AG20443 (cell line): Measurements from ENCODE around the gene COL6A2.
"Not testable (repeated sequence)": the region's sequence is repeated elsewhere in the genome, so short reads cannot be mapped to it uniquely, and the experiment has no call there.

ENCODE experiments used
- DNase-seq: peaks from one replicate; pipeline ENCODE4 v3.0.0; 2012; ENCODE audit warnings: low spot score, mixed read lengths

The COL6A2 gene

GRCh38 chr21:46126309-46127238 is 28.7 kb downstream of the COL6A2 start:
- no peak for DNase-seq

DNA sequence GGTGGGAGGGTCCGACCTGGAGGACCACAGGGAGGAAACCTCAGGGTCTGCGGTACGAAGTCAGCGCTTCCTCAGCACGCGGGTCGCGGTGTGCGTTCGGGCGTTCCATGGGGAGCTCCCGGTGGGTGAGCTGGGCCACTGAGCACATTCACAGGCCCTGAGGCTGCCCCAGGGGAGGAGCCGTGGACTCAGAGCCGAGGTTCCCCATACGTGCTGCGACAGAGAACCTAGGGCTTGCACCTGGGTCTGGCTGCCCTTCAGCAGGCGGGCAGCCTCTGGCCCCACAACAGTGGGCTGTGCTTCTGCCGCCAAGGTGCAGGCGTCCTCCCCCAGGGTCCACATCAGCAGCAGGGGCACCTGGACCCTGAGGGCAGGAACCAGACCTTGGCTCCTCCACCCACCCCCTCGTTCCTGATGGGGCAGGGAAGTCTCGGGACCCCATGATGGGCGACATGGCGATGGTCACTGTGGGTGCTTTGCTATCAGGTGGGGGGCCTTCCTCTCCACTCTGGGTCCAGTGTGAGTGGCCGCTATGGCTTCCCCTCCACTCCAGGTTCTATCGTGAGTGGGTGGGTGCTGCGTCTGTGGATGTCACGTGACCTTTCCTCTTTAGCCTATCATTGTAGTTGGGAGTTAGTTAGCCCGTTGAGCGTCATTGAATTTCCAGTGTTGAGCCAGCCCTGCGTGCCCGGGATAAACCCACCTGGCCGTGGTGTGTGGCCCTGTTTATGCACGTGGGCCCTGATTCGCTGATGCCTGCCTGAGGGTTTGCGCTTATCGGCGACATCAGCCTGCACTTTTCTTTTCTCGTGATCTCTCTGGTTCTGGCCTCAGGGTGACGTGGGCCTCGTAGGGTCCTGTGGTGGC is 29.6 kb downstream of the COL6A2 start:
- DNase-seq: no peak

GRCh38 chr21:46128106-46128932 is 30.4 kb downstream of the COL6A2 start:
- DNase-seq: no peak

DNA sequence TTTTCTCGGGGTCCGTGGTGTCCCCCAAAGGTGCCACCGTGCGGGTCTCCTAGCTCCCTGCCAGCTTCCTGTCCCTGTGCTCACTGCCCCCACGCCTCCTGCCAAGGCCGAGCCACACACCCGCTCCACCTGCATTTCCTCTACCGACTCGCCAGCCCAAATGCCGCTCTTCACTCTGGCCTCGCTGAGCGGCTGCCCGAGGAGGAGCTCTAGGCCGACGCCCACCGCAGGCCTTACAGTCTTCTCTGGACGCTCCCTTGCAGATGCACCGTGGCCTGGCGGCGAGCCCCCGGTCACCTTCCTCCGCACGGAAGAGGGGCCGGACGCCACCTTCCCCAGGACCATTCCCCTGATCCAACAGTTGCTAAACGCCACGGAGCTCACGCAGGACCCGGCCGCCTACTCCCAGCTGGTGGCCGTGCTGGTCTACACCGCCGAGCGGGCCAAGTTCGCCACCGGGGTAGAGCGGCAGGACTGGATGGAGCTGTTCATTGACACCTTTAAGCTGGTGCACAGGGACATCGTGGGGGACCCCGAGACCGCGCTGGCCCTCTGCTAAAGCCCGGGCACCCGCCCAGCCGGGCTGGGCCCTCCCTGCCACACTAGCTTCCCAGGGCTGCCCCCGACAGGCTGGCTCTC is 31.1 kb downstream of the COL6A2 start:
- no peak for DNase-seq

DNA sequence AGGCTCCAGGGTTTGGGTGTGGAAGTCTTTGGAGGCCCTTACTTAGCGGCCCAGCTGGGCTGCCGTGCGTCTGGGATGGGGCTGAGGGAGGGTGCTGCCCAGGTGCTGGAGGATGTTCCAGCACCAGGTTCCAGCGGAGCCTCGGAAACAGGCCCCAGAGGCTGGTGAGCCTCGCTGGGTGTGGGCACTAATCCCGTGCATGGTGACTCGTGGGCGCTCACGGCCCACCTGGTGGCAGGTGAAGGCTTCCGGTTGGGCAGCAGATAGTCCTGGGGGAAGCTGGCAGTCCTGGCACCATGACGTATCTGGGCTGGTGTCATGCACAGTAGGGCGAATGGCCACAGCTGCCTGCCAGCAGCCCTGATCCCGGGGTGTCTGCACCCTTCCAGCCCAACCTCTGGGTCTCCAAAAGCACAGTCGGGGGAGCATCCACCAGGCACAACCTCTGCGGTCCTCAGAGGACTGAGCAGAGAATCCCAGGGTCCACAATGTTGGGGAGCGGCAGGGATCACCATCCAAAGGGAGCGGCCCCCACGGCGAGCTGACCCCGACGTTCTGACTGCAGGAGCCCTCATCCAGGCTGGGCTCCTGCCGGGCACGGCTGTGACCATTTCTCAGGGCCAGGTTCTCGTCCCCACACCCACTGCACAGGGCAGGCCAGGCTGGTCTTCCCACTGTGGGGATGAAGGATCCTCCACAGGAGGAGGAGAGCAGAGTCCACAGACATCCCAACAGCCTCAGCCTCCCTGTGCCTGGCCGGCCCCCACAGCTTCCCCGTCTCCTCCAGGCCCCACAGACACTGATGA is 32.1 kb downstream of the COL6A2 start:
- no peak for DNase-seq

- DNase-seq: no peak
Observed at GRCh38 chr21:46130831-46131587, 33.1 kb downstream of the COL6A2 start.

GRCh38 chr21:46131588-46131837 is 33.6 kb downstream of the COL6A2 start:
- DNase-seq: no peak

- DNase-seq: no peak
Observed at GRCh38 chr21:46131838-46132651, 34.1 kb downstream of the COL6A2 start.

DNA sequence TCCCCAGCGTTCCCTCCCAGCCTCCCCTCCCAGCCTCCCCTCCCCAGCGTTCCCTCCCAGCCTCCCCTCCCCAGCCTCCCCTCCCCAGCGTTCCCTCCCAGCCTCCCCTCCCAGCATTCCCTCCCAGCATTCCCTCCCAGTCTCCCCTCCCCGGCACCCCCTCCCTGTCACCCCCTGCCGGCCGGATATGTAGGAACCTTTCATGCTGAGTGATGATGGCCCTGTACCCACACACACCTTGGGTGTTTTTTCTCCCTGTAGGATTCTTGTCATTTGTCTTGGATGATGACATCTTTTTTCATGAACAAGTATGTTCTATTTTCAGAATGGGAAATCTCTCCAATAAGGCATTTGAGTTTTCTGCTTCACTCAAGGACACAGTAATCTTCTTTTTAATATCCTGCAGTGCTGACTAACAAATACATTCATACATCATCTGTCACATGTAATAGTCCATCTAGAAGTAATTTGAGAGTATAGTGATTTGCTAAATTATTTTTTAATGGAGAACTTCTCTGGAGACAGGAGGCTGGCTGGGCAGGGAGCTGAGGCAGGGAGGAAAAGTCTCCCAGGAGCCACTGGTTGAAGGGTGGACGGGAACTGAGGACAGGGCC is 38.0 kb downstream of the COL6A2 start:
- DNase-seq: no peak

GRCh38 chr21:46136739-46137349 is 38.9 kb downstream of the COL6A2 start:
- no peak for DNase-seq

DNA sequence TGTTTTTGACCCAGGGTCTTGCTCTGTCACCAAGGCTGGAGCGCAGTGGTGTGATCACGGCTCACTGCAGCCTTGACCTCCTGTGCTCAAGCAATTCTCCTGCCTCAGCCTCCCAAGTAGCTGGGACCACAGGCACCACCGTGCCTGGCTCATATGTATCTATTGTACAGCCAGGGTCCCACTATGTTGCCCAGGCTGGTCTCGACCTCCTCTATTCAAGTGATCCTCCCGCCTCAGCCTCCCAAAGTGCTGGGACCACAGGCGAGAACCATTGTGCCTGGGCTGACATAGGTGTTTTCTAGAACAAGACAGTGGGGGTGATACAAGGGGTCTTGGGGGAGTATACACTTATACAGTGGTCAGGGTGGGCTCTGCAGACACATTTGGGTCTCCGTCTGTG is 40.0 kb downstream of the COL6A2 start:
- DNase-seq: no peak

DNA sequence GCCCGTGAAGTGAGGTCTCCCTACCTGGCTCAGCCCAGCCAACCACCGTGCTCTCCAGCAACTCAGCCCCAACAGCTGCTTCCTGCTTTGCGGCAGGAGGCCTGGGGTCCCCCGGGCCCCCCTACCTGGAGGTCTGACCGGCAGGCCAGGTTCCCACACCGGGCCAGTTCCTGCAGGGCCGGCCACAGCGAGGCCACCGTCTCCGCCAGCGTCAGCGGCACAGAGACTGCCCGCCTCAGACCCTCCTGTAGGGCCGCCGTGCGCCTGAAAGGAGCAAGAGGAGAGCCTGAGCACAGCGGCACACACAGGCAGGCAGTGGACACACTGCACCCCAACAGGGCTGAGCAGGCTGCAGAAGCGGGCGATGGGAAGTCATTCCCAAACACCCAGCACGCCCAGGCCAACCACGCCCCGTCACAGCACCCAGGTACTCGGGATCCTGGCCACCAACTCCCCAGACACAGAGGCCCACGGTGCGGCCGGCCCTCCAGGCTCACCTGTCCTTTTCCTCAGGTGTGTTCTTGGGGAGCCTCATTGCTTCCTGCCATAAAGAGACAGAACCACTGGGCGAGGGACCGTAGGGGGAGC is 40.6 kb downstream of the COL6A2 start:
- DNase-seq: no peak

GRCh38 chr21:46139686-46140085 is 41.8 kb downstream of the COL6A2 start:
- no peak for DNase-seq

DNA sequence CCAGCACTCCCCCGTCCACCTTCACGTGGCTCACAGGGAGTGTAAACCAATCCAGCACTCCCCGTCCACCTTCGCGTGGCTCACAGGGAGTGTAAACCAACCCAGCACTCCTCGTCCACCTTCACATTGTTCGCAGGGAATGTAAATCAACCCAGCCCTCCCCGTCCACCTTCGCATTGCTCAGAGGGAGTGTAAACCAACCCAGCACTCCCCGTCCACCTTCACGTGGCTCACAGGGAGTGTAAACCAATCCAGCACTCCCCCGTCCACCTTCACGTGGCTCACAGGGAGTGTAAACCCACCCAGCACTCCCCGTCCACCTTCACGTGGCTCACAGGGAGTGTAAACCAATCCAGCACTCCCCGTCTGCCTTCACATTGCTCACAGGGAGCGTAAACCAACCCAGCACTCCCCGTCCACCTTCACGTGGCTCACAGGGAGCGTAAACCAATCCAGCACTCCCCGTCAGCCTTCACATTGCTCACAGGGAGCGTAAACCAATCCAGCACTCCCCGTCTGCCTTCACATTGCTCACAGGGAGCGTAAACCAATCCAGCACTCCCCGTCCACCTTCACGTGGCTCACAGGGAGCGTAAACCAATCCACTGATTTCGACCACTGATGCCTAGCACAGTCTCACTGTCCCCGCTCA is 42.6 kb downstream of the COL6A2 start:
- not testable (repeated sequence) for DNase-seq

DNA sequence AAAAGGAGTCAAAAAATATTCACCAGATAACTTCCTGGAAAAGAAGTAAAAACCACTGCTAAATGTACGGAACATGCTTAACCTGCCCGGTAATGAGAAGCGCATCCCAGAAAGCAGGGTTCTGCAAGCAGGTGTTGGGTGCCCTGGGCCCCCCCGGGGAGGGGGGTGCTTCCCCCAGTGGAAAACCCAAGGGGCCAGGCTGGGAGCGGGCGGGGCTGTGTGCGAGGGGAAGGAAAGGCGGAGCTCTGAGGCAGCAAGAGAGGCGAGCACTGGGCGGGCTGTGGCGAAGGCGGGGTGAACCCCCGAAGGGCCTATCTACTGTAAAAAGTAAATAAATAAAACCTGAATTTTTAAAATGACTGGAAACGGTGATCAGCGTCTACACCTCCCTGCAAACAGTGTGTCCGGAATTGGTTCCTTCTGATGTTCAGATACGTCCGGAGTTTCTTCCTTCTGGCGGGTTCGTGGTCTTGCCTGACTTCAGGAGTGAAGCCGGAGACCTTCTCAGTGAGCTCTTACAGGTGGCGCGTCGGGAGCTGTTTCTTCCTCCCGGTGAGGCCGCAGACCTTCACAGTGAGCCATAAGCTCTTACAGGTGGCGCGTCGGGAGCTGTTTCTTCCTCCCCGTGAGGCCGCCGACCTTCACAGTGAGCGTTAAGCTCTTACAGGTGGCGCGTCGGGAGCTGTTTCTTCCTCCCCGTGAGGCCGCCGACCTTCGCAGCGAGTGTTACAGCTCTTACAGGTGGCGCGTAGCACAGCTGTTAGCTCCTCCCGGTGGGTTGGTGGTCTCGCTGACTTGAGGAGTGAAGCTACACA is 44.1 kb downstream of the COL6A2 start:
- no peak for DNase-seq

- no peak for DNase-seq
Observed at GRCh38 chr21:46142582-46143473, 44.9 kb downstream of the COL6A2 start.
